ENCODE measurements around the gene HM13.

GRCh38 chr20:31594558-31595379, 80.5 kb downstream of the HM13 start:
- TF ChIP-seq CTCF (IDR thresholded peaks at IDR 0.05) (no peak), POLR2A (IDR thresholded peaks at IDR 0.05) (peak in 1 of 2 donors; percentile 18)
